Stomach (tissue), 4 donors: ENCODE results near the gene TCEA2.

Source experiments
- CTCF ChIP-seq, 7 experiments: fragments of 450-650 bp in 4 of 7; fragments of 200-600 bp in 3 of 7; sonication (generic) in 3 of 7; IDR thresholded peaks; one replicate each; pipeline ENCODE4 v1.5.1; 2016 to 2019; ENCODE audit warnings: antibody characterized with exemption in 7 of 7, control low read depth in 2 of 7, mild to moderate bottlenecking in 1 of 7
- POLR2AphosphoS5 ChIP-seq, 3 donors: sonication (generic); formaldehyde crosslinking; IDR thresholded peaks; one replicate each; pipeline ENCODE4 v1.6.1; 2016; ENCODE audit warnings: antibody characterized with exemption in 3 of 3

- no peak for TF ChIP-seq POLR2AphosphoS5 (IDR thresholded peaks at IDR 0.05)
- no peak for TF ChIP-seq CTCF (IDR thresholded peaks at IDR 0.05)
These were observed 29.0 kb upstream of the TCEA2 start for GRCh38 chr20:64033981-64034493.
